Measurements from ENCODE around the gene ANKRD44.
A peak's percentile ranks its signal among the peaks of the same experiment; 100 is the strongest.

ANKRD44 gene

GRCh38 chr2:197208024-197208423 is 102.6 kb downstream of the ANKRD44 start:
- H3K4me1 Mint-ChIP-seq: peaks cover 96% of the 10 kb centered on the region

GRCh38 chr2:197207598-197207997 is 103.0 kb downstream of the ANKRD44 start:
- Mint-ChIP-seq H3K27me3 (no peaks in the 10 kb centered on the region), H3K9me3 (no peaks in the 10 kb centered on the region), H3K27ac (peak overlapping the region; percentile 93 to 97), H3K4me3 (peak overlapping the region; percentile 70 to 75), H3K4me1 (peaks cover 95% of the 10 kb centered on the region)
- DNase-seq: no peak
- ATAC-seq: no peak

More at GRCh38 chr2:197208024-197208423, 102.6 kb downstream of the ANKRD44 start:
- DNase-seq: no peak
- Mint-ChIP-seq H3K27me3 (no peaks in the 10 kb centered on the region), H3K9me3 (no peaks in the 10 kb centered on the region), H3K4me3 (peak overlapping the region; percentile 70 to 75), H3K27ac (peak overlapping the region; percentile 84 to 97)
- ATAC-seq: no peak

- DNase-seq (no peak), ATAC-seq (no peak)
- Mint-ChIP-seq H3K27ac (peak overlapping the region; percentile 93 to 97), H3K4me1 (peaks cover 94% of the 10 kb centered on the region), H3K9me3 (peaks cover 0 to 3% of the 10 kb centered on the region in 2 donors), H3K4me3 (peak overlapping the region; percentile 70 to 75), H3K27me3 (no peaks in the 10 kb centered on the region)
Measured at GRCh38 chr2:197207106-197207505, 103.5 kb downstream of the ANKRD44 start.

GRCh38 chr2:197205585-197206215 is 104.9 kb downstream of the ANKRD44 start:
- no peaks in the 10 kb centered on the region for H3K27me3 Mint-ChIP-seq
- H3K9me3 Mint-ChIP-seq: peaks cover 0 to 5% of the 10 kb centered on the region in 2 donors
- peak overlapping the region; percentile 93 to 97 for H3K27ac Mint-ChIP-seq
- H3K4me1 Mint-ChIP-seq: peaks cover 94% of the 10 kb centered on the region
- peak overlapping the region; percentile 68 to 79 for H3K4me3 Mint-ChIP-seq
- ATAC-seq: peak; percentile 90
- DNase-seq: peak; percentile 55 to 78

GRCh38 chr2:197204519-197205250 is 105.9 kb downstream of the ANKRD44 start:
- peaks cover 0 to 5% of the 10 kb centered on the region in 2 donors for H3K9me3 Mint-ChIP-seq
- H3K27ac Mint-ChIP-seq: peak overlapping the region in 1 of 2 donors; percentile 67
- H3K27me3 Mint-ChIP-seq: no peaks in the 10 kb centered on the region
- ATAC-seq: no peak
- no peak overlapping the region for H3K4me3 Mint-ChIP-seq
- H3K4me1 Mint-ChIP-seq: peaks cover 94% of the 10 kb centered on the region
- no peak for DNase-seq

GRCh38 chr2:197201874-197202273 is 108.7 kb downstream of the ANKRD44 start:
- Mint-ChIP-seq H3K9me3 (peaks cover 0 to 5% of the 10 kb centered on the region in 2 donors), H3K27ac (peak overlapping the region; percentile 63 to 79), H3K4me1 (peaks cover 95% of the 10 kb centered on the region), H3K4me3 (peak overlapping the region; percentile 33 to 46), H3K27me3 (no peaks in the 10 kb centered on the region)
- ATAC-seq: no peak
- no peak for DNase-seq

GRCh38 chr2:197200762-197201058 is 109.9 kb downstream of the ANKRD44 start:
- Mint-ChIP-seq H3K27me3 (no peaks in the 10 kb centered on the region), H3K27ac (peak overlapping the region; percentile 0 to 79), H3K9me3 (peaks cover 0 to 5% of the 10 kb centered on the region in 2 donors), H3K4me3 (peak overlapping the region; percentile 42 to 84), H3K4me1 (peaks cover 95% of the 10 kb centered on the region)
- DNase-seq (no peak), ATAC-seq (no peak)

- no peak for ATAC-seq
- Mint-ChIP-seq H3K4me1 (peaks cover 95% of the 10 kb centered on the region), H3K27ac (peak overlapping the region; percentile 0 to 79), H3K4me3 (peak overlapping the region; percentile 42 to 84), H3K9me3 (peaks cover 0 to 5% of the 10 kb centered on the region in 2 donors), H3K27me3 (no peaks in the 10 kb centered on the region)
- DNase-seq: no peak
Measured at GRCh38 chr2:197200051-197200761, 110.4 kb downstream of the ANKRD44 start.

- Mint-ChIP-seq H3K27ac (peak overlapping the region; percentile 8 to 93), H3K27me3 (no peaks in the 10 kb centered on the region), H3K4me3 (peak overlapping the region; percentile 84), H3K9me3 (peaks cover 0 to 5% of the 10 kb centered on the region in 2 donors), H3K4me1 (peaks cover 95% of the 10 kb centered on the region)
- DNase-seq (peak; percentile 84 to 94), ATAC-seq (peak; percentile 97)
Measured at GRCh38 chr2:197198890-197199289, 111.7 kb downstream of the ANKRD44 start.

GRCh38 chr2:197197895-197198311 is 112.7 kb downstream of the ANKRD44 start:
- Mint-ChIP-seq H3K4me1 (peaks cover 94% of the 10 kb centered on the region), H3K4me3 (peak overlapping the region; percentile 84), H3K9me3 (peaks cover 0 to 5% of the 10 kb centered on the region in 2 donors), H3K27ac (peak overlapping the region; percentile 90 to 94), H3K27me3 (no peaks in the 10 kb centered on the region)
- DNase-seq (no peak), ATAC-seq (no peak)

- H3K4me1 Mint-ChIP-seq: peaks cover 95% of the 10 kb centered on the region
- DNase-seq (no peak), ATAC-seq (peak; percentile 33)
- peak overlapping the region; percentile 7 to 97 for H3K27ac Mint-ChIP-seq
- no peaks in the 10 kb centered on the region for H3K9me3 Mint-ChIP-seq
- H3K27me3 Mint-ChIP-seq: no peaks in the 10 kb centered on the region
- H3K4me3 Mint-ChIP-seq: peak overlapping the region; percentile 58 to 84
Measured at GRCh38 chr2:197196541-197197180, 113.9 kb downstream of the ANKRD44 start.

GRCh38 chr2:197195518-197195917 is 115.1 kb downstream of the ANKRD44 start:
- H3K4me1 Mint-ChIP-seq: peaks cover 95% of the 10 kb centered on the region
- ATAC-seq: no peak
- peak overlapping the region; percentile 79 to 97 for H3K27ac Mint-ChIP-seq
- no peaks in the 10 kb centered on the region for H3K27me3 Mint-ChIP-seq
- no peaks in the 10 kb centered on the region for H3K9me3 Mint-ChIP-seq
- peak overlapping the region; percentile 56 to 84 for H3K4me3 Mint-ChIP-seq
- DNase-seq: no peak

GRCh38 chr2:197191940-197192322 is 118.6 kb downstream of the ANKRD44 start:
- H3K4me1 Mint-ChIP-seq: peaks cover 93% of the 10 kb centered on the region
- no peaks in the 10 kb centered on the region for H3K27me3 Mint-ChIP-seq
- H3K9me3 Mint-ChIP-seq: no peaks in the 10 kb centered on the region
- ATAC-seq: peak; percentile 93
- peak overlapping the region; percentile 71 to 85 for H3K27ac Mint-ChIP-seq
- peak; percentile 55 to 80 for DNase-seq
- peak overlapping the region; percentile 48 to 65 for H3K4me3 Mint-ChIP-seq

GRCh38 chr2:197191177-197191939 is 119.2 kb downstream of the ANKRD44 start:
- DNase-seq (no peak), ATAC-seq (peak; percentile 37)
- Mint-ChIP-seq H3K27ac (peak overlapping the region; percentile 71 to 92), H3K27me3 (no peaks in the 10 kb centered on the region), H3K4me3 (peak overlapping the region; percentile 48 to 65), H3K4me1 (peaks cover 87% of the 10 kb centered on the region), H3K9me3 (no peaks in the 10 kb centered on the region)

- H3K4me3 Mint-ChIP-seq: no peak overlapping the region
- no peaks in the 10 kb centered on the region for H3K9me3 Mint-ChIP-seq
- no peak for ATAC-seq
- DNase-seq: no peak
- no peak overlapping the region for H3K27ac Mint-ChIP-seq
- H3K27me3 Mint-ChIP-seq: no peaks in the 10 kb centered on the region
- H3K4me1 Mint-ChIP-seq: peaks cover 79% of the 10 kb centered on the region
Measured at GRCh38 chr2:197190100-197190432, 120.5 kb downstream of the ANKRD44 start.
